Superior temporal gyrus (tissue), 1 donor: ENCODE results near the gene LRRC8B.
A peak's percentile ranks its signal among the peaks of the same experiment; 100 is the strongest.
"Not testable (repeated sequence)": the region's sequence is repeated elsewhere in the genome, so short reads cannot be mapped to it uniquely, and the experiment has no call there.

Experiments used
- DNase-seq: peaks from one replicate; pipeline ENCODE4 v3.0.0-alpha.2; 2016; ENCODE audit errors: extremely low spot score

The LRRC8B gene

DNA sequence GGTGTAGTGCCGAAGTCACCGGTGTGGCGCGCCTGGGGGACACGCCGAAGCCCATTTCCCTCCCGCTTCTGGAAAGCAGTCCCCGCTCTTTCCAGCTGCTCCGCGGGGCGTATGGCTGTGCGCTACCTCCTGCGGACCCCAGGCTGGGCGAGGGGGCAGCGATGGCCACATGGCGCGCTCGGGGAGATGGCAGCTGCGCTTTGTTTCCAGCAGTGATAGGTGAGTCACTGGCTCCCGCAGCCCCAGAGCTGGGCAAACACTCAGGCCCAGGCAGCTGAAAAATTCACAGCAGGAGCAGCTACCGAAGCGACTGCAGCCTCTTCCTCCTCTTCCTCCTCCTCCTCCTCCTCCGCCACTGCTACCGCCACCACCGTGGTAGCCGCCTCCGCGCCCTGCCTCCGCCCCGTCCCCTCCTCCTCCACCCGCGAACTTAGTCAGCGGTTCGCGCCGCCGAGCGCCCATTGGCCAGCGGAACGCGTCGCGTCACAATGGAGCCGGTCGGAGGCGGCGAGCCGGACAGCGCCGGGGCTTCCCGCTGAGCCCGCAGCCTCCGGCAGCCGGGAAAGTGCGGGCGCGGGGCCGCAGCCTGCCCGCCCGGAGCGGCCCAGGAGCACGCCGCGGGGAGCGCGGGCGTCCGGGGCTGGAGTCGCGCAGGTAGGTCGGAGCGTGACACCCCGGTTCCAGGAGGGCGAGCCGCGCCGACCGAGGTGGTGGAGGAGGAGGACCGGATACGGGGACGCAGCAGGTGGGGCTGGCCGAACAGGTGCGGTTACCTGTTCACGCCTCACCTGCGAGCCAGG is at the start of gene LRRC8B:
TSS of gene LRRC8B (plus strand) at position 461 of the 800 bp plus-strand sequence. CDS start 57,822 bp downstream, outside the sequence.
- DNase-seq, result peak; percentile 90

- DNase-seq, result no peak
Observed at GRCh38 chr1:89475269-89475668, 49.4 kb upstream of the LRRC8B start.

- DNase-seq, result no peak
Observed at GRCh38 chr1:89476072-89476471, 48.6 kb upstream of the LRRC8B start.

- peak; percentile 99 for DNase-seq
Observed at GRCh38 chr1:89483010-89483756, 41.4 kb upstream of the LRRC8B start.

DNA sequence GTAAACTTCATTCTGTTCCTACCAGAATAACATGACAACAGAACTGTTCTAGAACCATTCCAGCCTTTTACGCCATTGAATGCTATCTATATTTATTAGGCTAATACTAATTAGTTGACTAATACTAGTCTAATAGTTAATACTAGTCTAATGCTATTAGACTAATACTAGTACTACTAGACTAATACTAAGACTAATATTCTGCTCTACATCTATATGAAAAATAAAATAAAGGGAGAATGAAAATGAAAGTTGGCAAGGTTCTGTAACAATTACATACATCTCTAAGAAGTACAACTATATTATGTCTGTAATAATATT is 40.9 kb upstream of the LRRC8B start:
- no peak for DNase-seq

DNA sequence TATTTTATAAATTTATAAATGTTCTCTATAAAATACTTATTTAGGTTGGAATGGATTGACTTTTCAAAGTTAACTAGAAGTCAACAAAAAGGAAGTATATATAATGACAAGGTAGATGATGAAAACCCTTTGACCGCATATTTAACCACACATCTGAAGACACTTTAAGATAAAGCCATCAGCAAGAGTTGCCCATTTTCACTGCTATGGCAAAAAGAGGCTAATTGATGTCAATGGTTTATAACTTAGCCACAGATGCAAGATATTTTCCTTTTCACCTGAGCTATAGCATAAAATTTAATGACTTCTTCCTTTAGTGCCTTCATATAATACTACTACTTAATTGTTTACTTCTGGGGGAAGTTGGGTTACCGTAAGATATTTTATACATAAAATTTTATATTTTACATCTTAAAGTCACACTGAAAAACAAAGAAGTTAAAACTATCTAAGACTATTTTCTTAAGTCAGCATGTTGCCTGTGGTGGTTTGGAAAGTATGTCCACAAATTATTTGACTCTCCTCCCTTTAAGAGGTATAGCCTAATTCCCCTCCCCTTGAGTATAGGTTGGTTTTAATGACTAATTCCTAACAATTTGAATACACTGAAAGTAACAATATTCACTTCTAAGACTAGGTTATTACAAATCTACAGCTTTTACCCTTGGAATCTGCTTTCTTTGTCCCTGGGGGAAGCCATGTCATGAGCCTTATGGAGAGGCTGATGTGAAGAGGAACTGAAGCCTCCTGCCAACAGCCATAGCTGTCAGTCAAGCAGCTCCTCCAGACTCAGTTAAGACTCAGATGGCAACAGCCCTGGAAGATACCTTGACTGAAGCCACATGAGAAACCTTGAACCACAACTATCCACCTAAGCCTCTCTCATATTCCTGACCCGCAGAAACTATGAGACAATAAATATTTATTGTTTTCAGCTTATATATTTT is 40.3 kb upstream of the LRRC8B start:
- no peak for DNase-seq

DNA sequence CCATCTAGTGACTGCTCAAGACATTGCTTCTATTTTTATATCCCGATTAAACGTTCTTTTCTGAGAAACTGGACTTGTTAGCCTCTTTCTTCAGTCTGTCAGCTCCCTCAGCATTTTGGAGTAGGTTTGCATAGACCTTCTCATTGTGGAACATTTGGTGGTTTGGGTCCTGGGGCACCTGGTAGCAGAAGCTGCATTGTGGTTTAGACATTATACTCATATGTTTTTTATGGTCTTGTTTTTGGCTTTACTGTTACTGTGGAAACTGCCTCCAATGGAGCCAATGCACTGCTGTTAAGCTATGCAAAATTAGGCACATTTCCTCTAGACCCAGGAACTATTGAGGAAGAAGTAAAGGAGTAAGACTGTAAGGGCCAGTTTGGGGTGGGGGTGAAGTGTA is 36.7 kb upstream of the LRRC8B start:
- no peak for DNase-seq

GRCh38 chr1:89489047-89489729 is 35.4 kb upstream of the LRRC8B start:
- DNase-seq, result no peak

- DNase-seq, result no peak
Observed at GRCh38 chr1:89490389-89490788, 34.2 kb upstream of the LRRC8B start.

DNA sequence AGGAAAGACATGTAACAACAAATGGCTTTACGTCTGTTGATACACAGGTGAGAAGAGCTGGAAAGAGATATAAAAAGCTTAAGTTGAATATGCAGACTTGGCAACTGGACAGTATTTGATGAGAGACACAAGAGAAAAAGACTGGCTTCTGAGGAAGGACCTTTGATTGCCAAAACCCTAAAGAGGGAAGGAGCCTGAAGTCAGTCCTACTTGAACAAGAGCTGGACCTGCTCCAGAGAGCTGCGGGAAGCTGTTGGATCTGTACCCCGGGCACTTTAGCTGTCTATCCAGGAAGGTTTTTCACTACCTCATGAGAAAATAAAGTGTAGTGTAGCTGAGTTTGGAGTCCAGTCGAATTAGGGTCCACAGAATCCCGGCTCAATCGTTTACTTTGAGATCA is 25.3 kb upstream of the LRRC8B start:
- DNase-seq, result no peak

DNA sequence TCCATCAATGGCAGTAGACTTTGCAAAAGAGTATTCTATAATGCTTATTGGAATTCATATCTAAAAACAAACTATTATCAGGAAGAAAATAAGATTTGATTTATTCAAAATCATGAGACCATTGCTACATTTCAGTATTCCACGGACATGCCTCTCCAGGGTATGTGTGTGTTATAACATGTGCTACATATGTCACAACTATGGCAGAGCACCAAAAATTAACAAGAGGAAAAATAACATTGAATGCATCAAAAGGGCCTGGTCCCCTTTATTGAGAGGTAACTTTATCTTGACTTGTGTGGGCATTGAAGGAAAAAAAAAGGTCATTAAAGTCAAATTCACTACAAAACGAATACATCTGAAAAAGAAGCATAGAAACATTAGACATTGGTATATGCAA is 22.6 kb upstream of the LRRC8B start:
- DNase-seq, result no peak

- DNase-seq, result peak; percentile 60
Observed at GRCh38 chr1:89502895-89503294, 21.7 kb upstream of the LRRC8B start.

- no peak for DNase-seq
Observed at GRCh38 chr1:89503690-89504089, 20.9 kb upstream of the LRRC8B start.

- DNase-seq, result not testable (repeated sequence)
Observed at GRCh38 chr1:89510061-89510460, 14.6 kb upstream of the LRRC8B start.

GRCh38 chr1:89512996-89513720 is 11.5 kb upstream of the LRRC8B start:
- no peak for DNase-seq

- DNase-seq, result no peak
Observed at GRCh38 chr1:89516055-89516454, 8.6 kb upstream of the LRRC8B start.

DNA sequence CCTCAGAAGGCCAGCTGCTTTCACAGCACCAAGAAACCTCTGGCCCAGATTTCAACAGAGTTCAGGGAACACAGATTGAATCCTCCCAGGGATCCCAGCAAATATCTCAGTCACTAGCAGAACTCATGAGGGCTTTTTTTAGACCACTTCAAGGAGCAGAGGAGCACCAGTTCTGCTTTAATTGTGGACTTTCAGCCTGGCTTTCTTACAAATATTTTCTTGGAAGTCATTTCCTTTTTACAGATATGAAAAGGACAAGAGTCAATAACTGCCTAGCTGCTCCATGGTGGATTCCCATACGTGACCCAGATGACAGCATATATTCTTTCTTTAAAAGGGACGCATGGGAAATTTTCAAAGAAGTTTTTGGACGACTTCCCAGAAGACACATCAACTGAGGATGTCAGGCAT is 6.4 kb upstream of the LRRC8B start:
- peak; percentile 29 for DNase-seq

- DNase-seq, result peak; percentile 39
Observed at GRCh38 chr1:89519779-89520358, 4.8 kb upstream of the LRRC8B start.

DNA sequence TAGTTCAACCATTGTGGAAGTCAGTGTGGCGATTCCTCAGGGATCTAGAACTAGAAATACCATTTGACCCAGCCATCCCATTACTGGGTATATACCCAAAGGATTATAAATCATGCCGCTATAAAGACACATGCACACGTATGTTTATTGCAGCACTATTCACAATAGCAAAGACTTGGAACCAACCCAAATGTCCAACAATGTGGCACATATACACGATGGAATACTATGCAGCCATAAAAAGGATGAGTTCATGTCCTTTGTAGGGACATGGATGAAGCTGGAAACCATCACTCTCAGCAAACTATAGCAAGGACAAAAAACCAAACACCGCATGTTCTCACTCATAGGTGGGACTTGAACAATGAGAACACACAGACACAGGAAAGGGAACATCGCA is 2.7 kb upstream of the LRRC8B start:
- DNase-seq, result not testable (repeated sequence)

- DNase-seq, result peak; percentile 64
Observed at GRCh38 chr1:89523572-89524368, 859 bp upstream of the LRRC8B start.
